GM12878 (cell line): ENCODE results near the gene FOXK2.

ENCODE experiments used
- CEBPB ChIP-seq, 2 experiments: fragments of 150-350 bp in 1 of 2; IDR thresholded peaks; 2 replicates each; pipeline ENCODE4 v1.6.1; 2012 to 2014; ENCODE audit warnings: low read depth in 2 of 2, low read length in 2 of 2, borderline replicate concordance in 1 of 2, inconsistent platforms in 1 of 2
- CHD2 ChIP-seq: IDR thresholded peaks from 2 replicates; pipeline ENCODE4 v1.6.1; 2011; ENCODE audit warnings: low read depth, low read length, improper control_type of control experiment, borderline replicate concordance
- CTCF ChIP-seq, 3 experiments: IDR thresholded peaks in 2 of 3; conservative IDR thresholded peaks in 1 of 3; 2 replicates each; pipeline ENCODE4 v1.5.1; 2011; ENCODE audit warnings: low read depth in 3 of 3, low read length in 3 of 3, mild to moderate bottlenecking in 3 of 3, control low read depth in 2 of 3, moderate library complexity in 2 of 3, inconsistent platforms in 1 of 3, mixed read lengths in 1 of 3; ENCODE audit not compliant: control insufficient read depth in 2 of 3, insufficient read depth in 1 of 3; ENCODE audit errors: extremely low read depth in 1 of 3
- EZH2 ChIP-seq: IDR thresholded peaks from 2 replicates; pipeline ENCODE4 v1.6.1; 2012; ENCODE audit warnings: low read depth, mild to moderate bottlenecking, control low read depth, inconsistent platforms, low read length, borderline replicate concordance; ENCODE audit not compliant: control insufficient read depth
- GABPA ChIP-seq: IDR thresholded peaks from 2 replicates; pipeline ENCODE4 v1.6.1; 2014; ENCODE audit warnings: antibody characterized with exemption, low read depth, mild to moderate bottlenecking, inconsistent platforms
- HDGF ChIP-seq: fragments of 450-650 bp; IDR thresholded peaks from 2 replicates; pipeline ENCODE4 v1.6.1; 2016; ENCODE audit warnings: antibody characterized with exemption
- IRF4 ChIP-seq: IDR thresholded peaks from 2 replicates; pipeline ENCODE4 v1.6.1; 2011; ENCODE audit warnings: low read depth, low read length
- MXI1 ChIP-seq: fragments of 150-350 bp; IDR thresholded peaks from 2 replicates; pipeline ENCODE4 v1.6.1; 2011; ENCODE audit warnings: low read depth, mild to moderate bottlenecking, inconsistent platforms, low read length, improper control_type of control experiment
- PBX3 ChIP-seq: IDR thresholded peaks from 2 replicates; pipeline ENCODE4 v1.6.1; 2011; ENCODE audit warnings: mild to moderate bottlenecking, low read depth, low read length, moderate library complexity; ENCODE audit not compliant: insufficient replicate concordance
- POLR2A ChIP-seq: IDR thresholded peaks from 2 replicates; pipeline ENCODE4 v1.6.1; 2011; ENCODE audit warnings: low read depth, mild to moderate bottlenecking, low read length
- POLR2AphosphoS5 ChIP-seq: IDR thresholded peaks from 2 replicates; pipeline ENCODE4 v1.6.1; 2011; ENCODE audit warnings: mild to moderate bottlenecking, low read length, inconsistent platforms
- RAD21 ChIP-seq: IDR thresholded peaks from 2 replicates; pipeline ENCODE4 v1.6.1; 2011; ENCODE audit warnings: mild to moderate bottlenecking, low read depth, low read length, moderate library complexity; ENCODE audit not compliant: insufficient read depth
- SIX5 ChIP-seq: IDR thresholded peaks from 2 replicates; pipeline ENCODE4 v1.6.1; 2011; ENCODE audit warnings: mild to moderate bottlenecking, low read depth, low read length, moderate library complexity; ENCODE audit not compliant: severe bottlenecking
- TF ChIP-seq, protein P1 (sequence below): IDR thresholded peaks from 2 replicates; pipeline ENCODE4 v1.6.1; 2012; ENCODE audit warnings: mild to moderate bottlenecking, low read depth, low read length

GRCh38 chr17:82479602-82480001 is 39.9 kb upstream of the FOXK2 start:
- TF ChIP-seq, protein P1, sequence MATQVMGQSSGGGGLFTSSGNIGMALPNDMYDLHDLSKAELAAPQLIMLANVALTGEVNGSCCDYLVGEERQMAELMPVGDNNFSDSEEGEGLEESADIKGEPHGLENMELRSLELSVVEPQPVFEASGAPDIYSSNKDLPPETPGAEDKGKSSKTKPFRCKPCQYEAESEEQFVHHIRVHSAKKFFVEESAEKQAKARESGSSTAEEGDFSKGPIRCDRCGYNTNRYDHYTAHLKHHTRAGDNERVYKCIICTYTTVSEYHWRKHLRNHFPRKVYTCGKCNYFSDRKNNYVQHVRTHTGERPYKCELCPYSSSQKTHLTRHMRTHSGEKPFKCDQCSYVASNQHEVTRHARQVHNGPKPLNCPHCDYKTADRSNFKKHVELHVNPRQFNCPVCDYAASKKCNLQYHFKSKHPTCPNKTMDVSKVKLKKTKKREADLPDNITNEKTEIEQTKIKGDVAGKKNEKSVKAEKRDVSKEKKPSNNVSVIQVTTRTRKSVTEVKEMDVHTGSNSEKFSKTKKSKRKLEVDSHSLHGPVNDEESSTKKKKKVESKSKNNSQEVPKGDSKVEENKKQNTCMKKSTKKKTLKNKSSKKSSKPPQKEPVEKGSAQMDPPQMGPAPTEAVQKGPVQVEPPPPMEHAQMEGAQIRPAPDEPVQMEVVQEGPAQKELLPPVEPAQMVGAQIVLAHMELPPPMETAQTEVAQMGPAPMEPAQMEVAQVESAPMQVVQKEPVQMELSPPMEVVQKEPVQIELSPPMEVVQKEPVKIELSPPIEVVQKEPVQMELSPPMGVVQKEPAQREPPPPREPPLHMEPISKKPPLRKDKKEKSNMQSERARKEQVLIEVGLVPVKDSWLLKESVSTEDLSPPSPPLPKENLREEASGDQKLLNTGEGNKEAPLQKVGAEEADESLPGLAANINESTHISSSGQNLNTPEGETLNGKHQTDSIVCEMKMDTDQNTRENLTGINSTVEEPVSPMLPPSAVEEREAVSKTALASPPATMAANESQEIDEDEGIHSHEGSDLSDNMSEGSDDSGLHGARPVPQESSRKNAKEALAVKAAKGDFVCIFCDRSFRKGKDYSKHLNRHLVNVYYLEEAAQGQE: no peak
- TF ChIP-seq EZH2 (no peak), RAD21 (no peak), SIX5 (no peak), CTCF (IDR thresholded peaks at IDR 0.05 in 2 of 3, conservative IDR thresholded peaks at IDR 0.05 in 1 of 3; ENCODE audit: control insufficient read depth in 2 of 3, extremely low read depth in 1 of 3, insufficient read depth in 1 of 3, low read depth in 3 of 3, low read length in 3 of 3) (no peak), GABPA (no peak), IRF4 (no peak), CHD2 (no peak), POLR2AphosphoS5 (no peak), CEBPB (IDR thresholded peaks at IDR 0.05; ENCODE audit: borderline replicate concordance in 1 of 2, low read depth in 2 of 2, low read length in 2 of 2) (no peak), HDGF (no peak), PBX3 (no peak), POLR2A (no peak), MXI1 (no peak)
